Stromal cell of bone marrow (primary cell): ENCODE results near the gene NRG3.
A peak's percentile ranks its signal among the peaks of the same experiment; 100 is the strongest.
"Not testable (repeated sequence)": the region's sequence is repeated elsewhere in the genome, so short reads cannot be mapped to it uniquely, and the experiment has no call there.

Experiments
- DNase-seq: peaks from one replicate; pipeline ENCODE4 v3.0.0-alpha.2; 2012; ENCODE audit warnings: low read depth

NRG3 gene

GRCh38 chr10:82284180-82284579 lies 409.2 kb downstream of the NRG3 start:
- no peak for DNase-seq

GRCh38 chr10:82288461-82288881 lies 413.5 kb downstream of the NRG3 start:
- peak; percentile 9 for DNase-seq

GRCh38 chr10:82289945-82290344 lies 415.0 kb downstream of the NRG3 start:
- no peak for DNase-seq

GRCh38 chr10:82294874-82295378 lies 419.9 kb downstream of the NRG3 start:
- no peak for DNase-seq

GRCh38 chr10:82308641-82309040 lies 433.6 kb downstream of the NRG3 start:
- DNase-seq, result no peak

GRCh38 chr10:82310839-82311238 lies 435.8 kb downstream of the NRG3 start:
- DNase-seq, result no peak

GRCh38 chr10:82313401-82313800 lies 438.4 kb downstream of the NRG3 start:
- no peak for DNase-seq

- no peak for DNase-seq
These were observed 443.5 kb downstream of the NRG3 start for GRCh38 chr10:82318534-82318933.

- DNase-seq, result no peak
These were observed 444.1 kb downstream of the NRG3 start for GRCh38 chr10:82319074-82319473.

- DNase-seq, result no peak
These were observed 444.6 kb downstream of the NRG3 start for GRCh38 chr10:82319562-82319961.

GRCh38 chr10:82321724-82322123 lies 446.7 kb downstream of the NRG3 start:
- no peak for DNase-seq

- DNase-seq, result no peak
These were observed 456.7 kb downstream of the NRG3 start for GRCh38 chr10:82331716-82332115.

- no peak for DNase-seq
These were observed 460.8 kb downstream of the NRG3 start for GRCh38 chr10:82335831-82336230.

GRCh38 chr10:82340166-82340565 lies 465.2 kb downstream of the NRG3 start:
- no peak for DNase-seq

- not testable (repeated sequence) for DNase-seq
These were observed 474.6 kb downstream of the NRG3 start for GRCh38 chr10:82349590-82349989.

GRCh38 chr10:82353381-82353780 lies 478.4 kb downstream of the NRG3 start:
- DNase-seq, result no peak

- DNase-seq, result no peak
These were observed 483.6 kb downstream of the NRG3 start for GRCh38 chr10:82358486-82359099.

GRCh38 chr10:82361256-82361655 lies 486.3 kb downstream of the NRG3 start:
- DNase-seq, result no peak

- DNase-seq, result no peak
These were observed 502.6 kb downstream of the NRG3 start for GRCh38 chr10:82377608-82378007.

GRCh38 chr10:82378146-82378545 lies 503.2 kb downstream of the NRG3 start:
- DNase-seq, result peak; percentile 28

GRCh38 chr10:82383350-82383749 lies 508.4 kb downstream of the NRG3 start:
- no peak for DNase-seq

GRCh38 chr10:82390866-82391658 lies 516.1 kb downstream of the NRG3 start:
- DNase-seq, result no peak

GRCh38 chr10:82391971-82392370 lies 517.0 kb downstream of the NRG3 start:
- no peak for DNase-seq

GRCh38 chr10:82392533-82392932 lies 517.5 kb downstream of the NRG3 start:
- DNase-seq, result no peak
